SU-DHL-6 (cell line): ENCODE measurements around the gene DRC7.

Experiments used
- CTCF ChIP-seq: fragments of 200-600 bp; sonication (generic); IDR thresholded peaks from one replicate; pipeline ENCODE4 v1.5.1; 2017; ENCODE audit warnings: antibody characterized with exemption, mild to moderate bottlenecking, low read length, moderate library complexity; ENCODE audit not compliant: insufficient read depth, poor library complexity, severe bottlenecking
- EZH2phosphoT487 ChIP-seq: fragments of 200-600 bp; sonication (generic), shearing (Covaris generic); conservative IDR thresholded peaks from 2 replicates; pipeline ENCODE4 v1.6.1; 2018; ENCODE audit warnings: mild to moderate bottlenecking, antibody characterized with exemption, low read length, moderate library complexity, mixed read lengths

GRCh38 chr16:57736419-57737351, 42.1 kb downstream of the DRC7 start:
- no peak for TF ChIP-seq CTCF
- TF ChIP-seq EZH2phosphoT487 = no peak
